Common myeloid progenitor, CD34-positive (primary cell): ENCODE data around the gene HECTD1.
"Not testable (repeated sequence)": the region's sequence is repeated elsewhere in the genome, so short reads cannot be mapped to it uniquely, and the experiment has no call there.

Experiments used
- CTCF ChIA-PET: fragments of 350-600 bp; sonication (Branson Sonifier 250); formaldehyde crosslinking; loops from one replicate; lab custom pipeline; 2021; ENCODE audit warnings: antibody characterized with exemption; lab: Charles Lee
- POLR2A ChIA-PET: fragments of 350-600 bp; sonication (Branson Sonifier 250); formaldehyde crosslinking; loops from one replicate; lab custom pipeline; 2021; ENCODE audit warnings: antibody characterized with exemption; lab: Charles Lee
- DNase-seq, 3 donors: peaks; one replicate each; pipeline versions ENCODE4 v3.0.0 to v3.0.0-alpha.2; 2013
- H3K27ac ChIP-seq, 2 experiments: 1 replicate in 1 of 2; 2 replicates in 1 of 2; pipeline ENCODE4 v1.7.0; 2013; ENCODE audit warnings: inconsistent platforms in 2 of 2, low read length in 2 of 2, mild to moderate bottlenecking in 2 of 2, low read depth in 1 of 2, moderate library complexity in 1 of 2; ENCODE audit not compliant: severe bottlenecking in 2 of 2, insufficient read depth in 1 of 2, poor library complexity in 1 of 2
- H3K27me3 ChIP-seq, 5 experiments: replicated peaks in 2 of 5; 1 replicate in 3 of 5; 2 replicates in 2 of 5; pipeline versions ENCODE4 v1.6.1 to v1.7.0; 2013; ENCODE audit warnings: low read length in 4 of 5, mild to moderate bottlenecking in 2 of 5, moderate library complexity in 2 of 5, inconsistent platforms in 1 of 5; ENCODE audit not compliant: insufficient read depth in 5 of 5, control insufficient read depth in 4 of 5
- H3K36me3 ChIP-seq, 4 experiments: 1 replicate in 2 of 4; 2 replicates in 2 of 4; pipeline versions ENCODE4 v1.6.1 to v1.7.0; 2013; ENCODE audit warnings: low read length in 3 of 4, control low read depth in 1 of 4, mild to moderate bottlenecking in 1 of 4; ENCODE audit not compliant: control insufficient read depth in 4 of 4, insufficient read depth in 4 of 4
- H3K4me1 ChIP-seq, 4 experiments: 1 replicate in 3 of 4; 2 replicates in 1 of 4; pipeline versions ENCODE4 v1.6.1 to v1.7.1; 2013; ENCODE audit warnings: low read length in 3 of 4, mild to moderate bottlenecking in 3 of 4, control low read depth in 1 of 4, inconsistent platforms in 1 of 4, moderate library complexity in 1 of 4; ENCODE audit not compliant: control insufficient read depth in 4 of 4, insufficient read depth in 4 of 4; ENCODE audit errors: control extremely low read depth in 1 of 4
- H3K4me3 ChIP-seq, 7 experiments: 1 replicate in 4 of 7; 2 replicates in 3 of 7; pipeline versions ENCODE4 v1.5.1 to v1.7.0; 2013; ENCODE audit warnings: mild to moderate bottlenecking in 7 of 7, low read length in 6 of 7, moderate library complexity in 6 of 7, inconsistent platforms in 2 of 7, low read depth in 2 of 7, control low read depth in 1 of 7; ENCODE audit not compliant: insufficient read depth in 4 of 7, control insufficient read depth in 1 of 7; ENCODE audit errors: extremely low read depth in 1 of 7
- H3K9me3 ChIP-seq, 5 experiments: 1 replicate in 4 of 5; 2 replicates in 1 of 5; pipeline versions ENCODE4 v1.6.1 to v1.7.1; 2013; ENCODE audit warnings: low read length in 4 of 5, mild to moderate bottlenecking in 2 of 5, inconsistent platforms in 1 of 5, low read depth in 1 of 5, moderate library complexity in 1 of 5; ENCODE audit not compliant: control insufficient read depth in 4 of 5, insufficient read depth in 2 of 5; ENCODE audit errors: control extremely low read depth in 1 of 5
- WGBS: methylation state at CpG from one replicate; pipeline ENCODE4 v1.1.5; 2013; ENCODE audit not compliant: insufficient coverage; 5-methylcytosine and 5-hydroxymethylcytosine counted together

HECTD1 gene

DNA sequence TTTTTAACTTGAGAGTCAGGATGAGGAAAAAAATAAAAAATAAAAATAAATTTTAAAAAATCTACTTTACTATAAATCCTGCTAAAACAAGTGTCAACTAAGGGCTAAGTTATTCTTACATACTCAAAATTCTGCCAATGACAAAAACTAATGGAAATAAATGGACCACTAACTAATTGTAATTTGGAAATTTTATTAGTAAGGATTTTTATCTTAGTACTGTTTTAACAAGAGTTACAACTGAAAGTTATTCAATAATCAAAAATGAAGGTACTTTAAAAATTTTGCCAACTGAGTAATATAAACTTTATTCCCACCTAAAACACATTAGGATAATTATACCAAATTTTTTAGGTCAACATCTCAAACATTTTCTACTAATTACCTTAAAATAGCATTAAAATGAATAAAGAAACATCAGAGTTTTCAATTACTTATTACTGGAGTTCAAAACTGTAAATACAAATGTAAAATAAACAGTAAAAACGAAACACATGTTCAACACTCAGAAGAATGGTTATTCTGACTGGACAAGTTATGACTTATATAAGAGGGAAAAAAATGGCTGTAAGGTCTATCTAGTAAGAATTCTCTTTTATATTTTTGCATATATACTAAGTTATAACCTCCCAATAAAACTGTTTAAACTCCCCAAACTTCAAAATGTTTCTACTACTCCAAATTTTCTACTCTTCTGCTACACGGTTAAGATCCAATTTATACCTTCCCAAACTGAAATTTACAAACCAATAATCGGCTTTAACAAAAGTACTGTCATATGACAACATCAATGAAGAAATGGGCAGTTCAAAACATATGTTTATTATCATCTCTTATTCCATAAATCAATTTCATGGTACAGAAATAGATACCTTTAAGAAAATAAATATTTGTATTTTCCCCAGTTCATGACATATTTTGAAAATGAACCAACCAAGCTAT, 2.7 kb downstream of the HECTD1 start:
- DNase-seq, result no peak
- Histone ChIP-seq H3K9me3 (no peaks in the 10 kb centered on the region), H3K27me3 (no peaks in the 10 kb centered on the region), H3K4me1 (peaks cover 17 to 42% (median 34%) of the 10 kb centered on the region in 4 experiments), H3K4me3 (peak overlapping the region in 6 of 7 experiments; percentile 9 to 94 (median 84)), H3K36me3 (peaks cover 6 to 18% (median 11%) of the 10 kb centered on the region in 4 experiments), H3K27ac (peak overlapping the region; percentile 68 to 99)
- CTCF ChIA-PET, result no interaction called here
- POLR2A ChIA-PET, result no interaction called here
- 46% methylated on average over 2 of the region's 3 CpGs for WGBS

DNA sequence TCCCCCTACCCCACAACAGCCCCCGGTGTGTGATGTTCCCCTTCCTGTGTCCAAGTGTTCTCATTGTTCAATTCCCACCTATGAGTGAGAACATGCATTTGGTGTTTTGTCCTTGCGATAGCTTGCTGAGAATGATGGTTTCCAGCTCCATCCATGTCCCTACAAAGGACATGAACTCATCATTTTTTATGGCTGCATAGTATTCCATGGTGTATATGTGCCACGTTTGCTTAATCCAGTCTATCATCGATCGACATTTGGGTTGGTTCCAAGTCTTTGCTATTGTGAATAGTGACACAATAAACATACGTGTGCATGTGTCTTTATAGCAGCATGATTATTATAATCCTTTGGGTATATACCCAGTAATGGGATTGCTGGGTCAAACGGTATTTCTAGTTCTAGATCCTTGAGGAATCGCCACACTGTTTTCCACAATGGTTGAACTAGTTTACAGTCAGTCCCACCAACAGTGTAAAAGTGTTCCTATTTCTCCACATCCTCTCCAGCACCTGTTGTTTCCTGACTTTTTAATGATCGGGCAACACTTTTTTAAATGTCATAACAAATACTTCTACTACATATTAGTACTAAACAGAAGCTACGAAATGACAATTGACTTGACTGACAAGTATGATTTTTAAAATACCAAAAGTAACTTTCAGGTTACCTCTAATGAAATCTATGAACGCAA, 3.5 kb downstream of the HECTD1 start:
- H3K27me3 ChIP-seq, H3K27ac ChIP-seq, H3K4me3 ChIP-seq, DNase-seq, H3K9me3 ChIP-seq, POLR2A ChIA-PET: not testable (repeated sequence)
- H3K36me3 ChIP-seq, result peaks cover 6 to 20% (median 11%) of the 10 kb centered on the region in 4 experiments
- 96% methylated on average over 4 of the region's 11 CpGs for WGBS
- CTCF ChIA-PET, result interaction anchor here (0.6 kb wide), 1 partner anchor 39 kb away, joined by 3 read pairs; no protein-coding TSS in a partner anchor
- H3K4me1 ChIP-seq, result peaks cover 17 to 40% (median 31%) of the 10 kb centered on the region in 4 experiments

DNA sequence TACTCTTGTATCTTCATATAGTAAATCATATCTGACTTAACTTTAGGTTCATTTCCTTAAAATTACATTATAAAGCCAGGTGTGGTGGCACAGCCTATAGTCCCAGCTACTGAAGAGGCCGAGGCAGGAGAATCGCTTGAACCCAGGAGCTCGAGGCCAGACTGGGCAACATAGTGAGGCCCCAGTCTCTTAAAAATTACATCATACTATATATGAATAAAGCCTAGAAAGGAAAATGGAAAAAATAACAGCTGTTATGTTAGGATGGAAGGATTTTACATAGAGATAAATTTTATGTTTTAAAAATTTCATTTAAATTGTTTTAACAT, 4.2 kb downstream of the HECTD1 start:
- H3K27me3 ChIP-seq, result no peaks in the 10 kb centered on the region
- H3K9me3 ChIP-seq, result no peaks in the 10 kb centered on the region
- H3K27ac ChIP-seq, result no peak overlapping the region
- DNase-seq, result no peak
- peaks cover 16 to 33% (median 25%) of the 10 kb centered on the region in 4 experiments for H3K4me1 ChIP-seq
- WGBS, result no CpG with 5 or more reads among the region's 3 CpGs
- H3K4me3 ChIP-seq, result no peak overlapping the region
- ChIA-PET CTCF (interaction anchor here (0.6 kb wide), 1 partner anchor 38 kb away, joined by 3 read pairs; no protein-coding TSS in a partner anchor), POLR2A (no interaction called here)
- peaks cover 7 to 20% (median 11%) of the 10 kb centered on the region in 4 experiments for H3K36me3 ChIP-seq

DNA sequence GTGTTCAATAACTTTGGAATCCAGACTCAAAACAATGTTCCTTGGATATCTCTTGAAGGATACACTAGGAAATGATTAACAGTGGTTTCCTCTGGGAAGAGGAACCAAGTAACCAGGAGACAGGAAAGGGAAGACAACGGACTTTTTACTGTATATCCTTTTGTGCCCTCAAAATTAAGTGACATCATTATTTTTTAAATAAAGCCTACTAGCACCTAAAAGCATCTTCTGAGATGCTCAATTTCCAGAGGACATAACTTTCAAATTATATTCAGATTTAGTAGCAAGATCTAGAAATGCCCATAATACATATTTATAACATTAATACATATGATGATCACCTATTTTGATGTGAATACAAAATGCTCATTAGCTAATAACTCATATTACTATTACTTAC, 6.5 kb downstream of the HECTD1 start:
- Histone ChIP-seq H3K27me3 (no peaks in the 10 kb centered on the region), H3K4me1 (peaks cover 13 to 30% (median 20%) of the 10 kb centered on the region in 4 experiments), H3K36me3 (peaks cover 8 to 20% (median 11%) of the 10 kb centered on the region in 4 experiments), H3K27ac (no peak overlapping the region), H3K4me3 (no peak overlapping the region), H3K9me3 (no peaks in the 10 kb centered on the region)
- WGBS, result no CpG with 5 or more reads among the region's 1 CpG
- DNase-seq, result no peak
- POLR2A ChIA-PET, result no interaction called here
- CTCF ChIA-PET, result no interaction called here

DNA sequence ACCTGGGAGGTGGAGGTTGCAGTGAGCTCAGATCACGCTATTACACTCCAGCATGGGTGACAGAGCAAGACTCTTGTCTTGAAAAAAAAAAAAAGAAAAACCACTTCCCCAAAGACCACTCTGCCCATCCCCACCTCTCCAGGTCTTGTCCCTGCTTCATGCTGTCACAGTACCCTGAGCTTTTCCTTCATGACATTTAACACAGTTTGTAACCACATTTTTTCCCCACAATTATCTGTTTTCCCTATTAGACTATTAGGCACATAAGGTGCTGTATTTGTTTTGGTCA, 6.9 kb downstream of the HECTD1 start:
- WGBS, result 0% methylated on average over 1 of the region's 1 CpG
- POLR2A ChIA-PET, result no interaction called here
- peaks cover 8 to 29% (median 21%) of the 10 kb centered on the region in 4 experiments for H3K4me1 ChIP-seq
- CTCF ChIA-PET, result no interaction called here
- H3K27me3 ChIP-seq, result no peaks in the 10 kb centered on the region
- no peaks in the 10 kb centered on the region for H3K9me3 ChIP-seq
- no peak overlapping the region for H3K4me3 ChIP-seq
- H3K36me3 ChIP-seq, result peaks cover 8 to 20% (median 11%) of the 10 kb centered on the region in 4 experiments
- H3K27ac ChIP-seq, result no peak overlapping the region
- peak in 2 of 3 donors; percentile 57 to 69 for DNase-seq

DNA sequence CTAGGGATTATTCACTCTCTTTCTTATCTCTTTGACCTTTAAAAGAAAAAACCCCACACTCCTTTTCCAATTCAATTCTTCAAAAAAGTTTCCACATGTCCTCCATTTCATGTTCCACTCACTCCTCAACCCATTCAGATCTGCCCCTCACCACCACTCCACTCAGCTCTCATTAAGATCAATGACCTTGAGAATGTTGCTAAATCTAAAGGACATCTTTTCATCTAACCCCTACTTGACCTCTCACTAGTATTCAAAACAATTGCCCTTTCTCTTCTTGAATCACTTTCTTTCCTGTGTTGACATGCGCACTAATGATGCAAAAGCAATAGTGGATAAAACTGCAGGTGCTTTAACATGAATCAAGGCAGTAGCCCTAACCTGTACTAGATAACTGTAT, 9.9 kb downstream of the HECTD1 start:
- no peak for DNase-seq
- no peaks in the 10 kb centered on the region for H3K27me3 ChIP-seq
- H3K4me1 ChIP-seq, result peaks cover 4 to 35% (median 24%) of the 10 kb centered on the region in 4 experiments
- no peak overlapping the region for H3K4me3 ChIP-seq
- CTCF ChIA-PET, result no interaction called here
- WGBS, result no CpG with 5 or more reads among the region's 1 CpG
- peaks cover 0 to 10% (median 6%) of the 10 kb centered on the region in 4 experiments for H3K36me3 ChIP-seq
- no peaks in the 10 kb centered on the region for H3K9me3 ChIP-seq
- H3K27ac ChIP-seq, result no peak overlapping the region
- POLR2A ChIA-PET, result no interaction called here
